K562 (cell line): ENCODE measurements around the gene MEX3A. TPM values are rescaled to one million over a fixed set of nuclear protein-coding genes. Genes with fewer than 3 reads are reported as not detected.

Experiments
- BCOR ChIP-seq: fragments of 450-650 bp; IDR thresholded peaks from 2 replicates; pipeline ENCODE4 v1.6.1; 2016
- CBX1 ChIP-seq: sonication (generic); IDR thresholded peaks from 2 replicates; pipeline ENCODE4 v1.6.1; 2016; ENCODE audit warnings: antibody characterized with exemption, low read depth, mild to moderate bottlenecking
- CUX1 ChIP-seq: fragments of 200-800 bp; sonication (Bioruptor generic); IDR thresholded peaks from 2 replicates; pipeline ENCODE4 v1.6.1; 2016; ENCODE audit warnings: missing genetic modification characterization, missing compliant biosample characterization
- HLTF ChIP-seq: fragments of 450-650 bp; IDR thresholded peaks from 2 replicates; pipeline ENCODE4 v1.6.1; 2016
- L3MBTL2 ChIP-seq: fragments of 450-650 bp; IDR thresholded peaks from 2 replicates; pipeline ENCODE4 v1.6.1; 2016; ENCODE audit warnings: mild to moderate bottlenecking, moderate library complexity
- MYC ChIP-seq, 2 experiments: fragments of 250-450 bp in 1 of 2; sonication (Bioruptor Pico) in 1 of 2; IDR thresholded peaks; 2 replicates each; pipeline versions ENCODE4 v1.5.1 to v1.6.1; 2012 to 2021; ENCODE audit warnings: low read depth in 2 of 2, borderline replicate concordance in 1 of 2, improper control_type of control experiment in 1 of 2, low read length in 1 of 2, mild to moderate bottlenecking in 1 of 2, moderate library complexity in 1 of 2
- PRDM10 ChIP-seq: fragments of 450-650 bp; IDR thresholded peaks from 2 replicates; pipeline ENCODE4 v1.6.1; 2018; ENCODE audit not compliant: partially characterized antibody
- RBFOX2 ChIP-seq: fragments of 200-400 bp; formaldehyde crosslinking; IDR thresholded peaks from 2 replicates; pipeline ENCODE4 v1.6.1; 2017; ENCODE audit warnings: low read depth, mild to moderate bottlenecking, low read length, moderate library complexity
- ZBTB7A ChIP-seq: IDR thresholded peaks from 2 replicates; pipeline ENCODE4 v1.6.1; 2011; ENCODE audit warnings: low read depth, mild to moderate bottlenecking, low read length, moderate library complexity, borderline replicate concordance; ENCODE audit not compliant: control insufficient read depth
- ZNF24 ChIP-seq: fragments of 450-650 bp; IDR thresholded peaks from 2 replicates; pipeline ENCODE4 v1.6.1; 2016
- ZNF3 ChIP-seq: fragments of 250-450 bp; sonication (Bioruptor Pico); IDR thresholded peaks from 2 replicates; pipeline ENCODE4 v1.5.0; 2021; ENCODE audit warnings: mild to moderate bottlenecking, moderate library complexity
- ZNF584 ChIP-seq: fragments of 200-800 bp; sonication (Bioruptor generic); IDR thresholded peaks from 2 replicates; pipeline ENCODE4 v1.6.1; 2016; ENCODE audit warnings: low read depth, mild to moderate bottlenecking, missing genetic modification characterization, missing compliant biosample characterization
- ZNF592 ChIP-seq: fragments of 450-650 bp; IDR thresholded peaks from 2 replicates; pipeline ENCODE4 v1.6.1; 2017; ENCODE audit warnings: antibody characterized with exemption, mild to moderate bottlenecking
- polyA plus RNA-seq, 8 experiments: library from polyadenylated mRNA; depleted of rRNA in 4 of 8; stranded (reverse) in 5 of 8; unstranded in 3 of 8; fragments of >200 nt; fragmentation: Nextera tagmentation in 2 of 8; fragmentation: Illumina TruSeq in 1 of 8; extraction: Ambion mirVana in 2 of 8; extraction: Trizol in 1 of 8; gene quantifications; 2 replicates each; pipeline versions ENCODE4 v1.2.1 to v1.2.3, GENCODE V29; 2011 to 2014; ENCODE audit warnings: inconsistent platforms in 1 of 8, missing spikeins in 1 of 8
- total RNA-seq, 7 experiments: library from RNA; depleted of rRNA in 6 of 7; stranded (reverse); fragments of >200 nt in 6 of 7; fragmentation: Illumina TruSeq in 2 of 7; extraction: Trizol in 2 of 7; gene quantifications; 2 replicates each; pipeline versions ENCODE4 v1.2.1 to v1.2.3, GENCODE V29; 2011 to 2021; ENCODE audit warnings: low replicate concordance in 1 of 7

MEX3A gene
- total and polyA plus RNA-seq, 9 of the 15 experiments (the other 6 are each of a cell fraction or from before 2014, with no cell fraction given): 0.36 to 13.7 (median 5.2) TPM

- TF ChIP-seq CUX1 (CRISPR knock-in tag) (no peak), ZBTB7A (peak; percentile 81; the same call in 1 of the 2 replicates), ZNF592 (no peak), ZNF3 (CRISPR knock-in tag) (peak; percentile 98), ZNF24 (no peak), CBX1 (0 out of 2 replicates have a peak, but pooled peaks have one; percentile 43), HLTF (0 out of 2 replicates have a peak, but pooled peaks have one; percentile 7), L3MBTL2 (peak; percentile 39), ZNF584 (CRISPR knock-in tag) (no peak), BCOR (peak; percentile 91), RBFOX2 (peak; percentile 64), PRDM10 (peak; percentile 9), MYC (IDR thresholded peaks at IDR 0.05; ENCODE audit: low read depth, low read length) (peak; percentile 86), MYC (CRISPR knock-in tag; IDR thresholded peaks at IDR 0.05; ENCODE audit: borderline replicate concordance, low read depth) (no peak)
Observed at GRCh38 chr1:156052862-156053767, 29.1 kb downstream of the MEX3A start (continued).
